NCI-H146 treated with DMSO at 0.1 percent for 48 hours (cell line): ENCODE results near the gene LIPT1.
"Not testable (repeated sequence)": the region's sequence is repeated elsewhere in the genome, so short reads cannot be mapped to it uniquely, and the experiment has no call there.

Experiments used
- DNase-seq: peaks from one replicate; lab custom pipeline; 2025; ENCODE audit not compliant: unreplicated experiment; lab: John Stamatoyannopoulos, UW

LIPT1 gene

DNA sequence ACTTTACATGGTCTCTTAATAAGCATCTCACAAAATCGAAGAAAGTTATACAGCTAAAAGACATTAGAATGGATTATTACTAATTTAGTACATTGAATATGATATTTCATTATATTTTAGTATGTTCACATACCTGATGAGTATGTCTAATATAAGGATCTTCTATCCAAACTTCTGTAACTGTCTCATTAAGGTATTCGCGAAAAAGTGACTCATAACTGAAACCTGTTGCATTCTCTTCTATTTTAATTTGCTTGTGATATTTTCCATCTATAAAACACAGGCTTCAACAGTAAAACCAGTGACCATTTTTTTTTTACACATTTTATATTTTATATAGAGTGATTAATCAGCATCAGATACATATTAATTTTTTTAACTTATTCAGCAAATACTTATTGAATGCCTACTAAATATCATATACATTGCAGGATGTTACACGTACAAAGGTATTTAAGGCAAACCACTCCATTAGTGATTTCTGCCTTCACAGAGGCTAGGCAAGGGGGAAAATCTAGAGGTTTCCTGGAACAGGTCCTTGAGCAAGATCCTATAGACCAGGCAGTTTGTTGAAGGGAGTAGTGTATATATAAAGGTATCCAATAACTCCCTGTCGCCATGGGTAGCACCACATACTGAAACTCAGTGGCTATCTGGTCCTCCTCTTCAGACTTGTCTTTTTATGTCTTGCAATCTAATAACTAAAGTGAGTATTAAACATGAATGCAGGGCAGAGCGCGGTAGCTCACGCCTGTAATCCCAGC lies 16.8 kb downstream of the LIPT1 start:
- DNase-seq: no peak

- peak; percentile 94 for DNase-seq
These were observed 26.2 kb downstream of the LIPT1 start, which contains the start of the genes MITD1 and MRPL30 for GRCh38 chr2:99180755-99181623. MITD1 (minus strand) TSS chr2:99181058; CDS start chr2:99180981, 77 bp downstream. MRPL30 (plus strand) TSS chr2:99181184; CDS start chr2:99186204, 5,020 bp downstream.

DNA sequence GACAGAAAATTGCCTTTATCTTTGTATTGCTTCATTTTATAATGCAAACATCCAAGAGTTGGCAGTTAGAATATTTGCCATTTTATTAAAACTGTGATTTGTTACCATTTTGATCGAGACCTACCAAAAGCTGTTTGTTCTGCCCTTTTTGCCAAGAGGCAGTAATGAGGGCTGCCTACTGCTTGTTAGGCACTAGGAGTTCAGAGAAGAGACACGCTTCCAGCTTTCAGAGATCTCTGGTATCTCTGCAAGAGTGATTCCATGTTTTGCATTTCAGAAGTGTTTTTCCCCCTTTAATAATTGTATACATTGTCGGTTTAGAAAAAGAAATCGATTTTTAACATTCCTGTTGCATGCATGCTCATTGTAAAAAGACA lies 26.8 kb downstream of the LIPT1 start:
- DNase-seq: peak; percentile 3

- no peak for DNase-seq
These were observed 28.3 kb downstream of the LIPT1 start for GRCh38 chr2:99183025-99183424.

DNA sequence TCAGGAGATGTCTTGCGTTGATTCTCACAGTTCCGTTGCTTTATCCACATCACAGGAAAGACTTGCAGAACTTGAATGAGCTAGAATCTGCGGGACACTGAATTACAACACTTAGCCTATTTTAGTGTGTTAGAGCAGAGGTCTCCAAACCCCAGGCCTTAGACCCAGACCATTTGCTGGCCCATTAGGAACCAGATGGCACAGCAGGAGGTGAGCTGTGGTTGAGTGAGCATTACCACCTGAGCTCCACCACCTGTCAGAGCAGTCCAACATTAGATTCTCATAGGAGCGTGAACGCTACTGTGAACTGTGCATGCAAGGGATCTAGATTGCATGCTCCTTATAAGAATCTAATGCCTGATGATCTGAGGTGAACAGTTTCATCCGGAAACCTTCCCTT lies 30.0 kb downstream of the LIPT1 start:
- peak; percentile 11 for DNase-seq

GRCh38 chr2:99187011-99187410 lies 32.2 kb downstream of the LIPT1 start:
- DNase-seq: no peak

- DNase-seq: no peak
These were observed 33.6 kb downstream of the LIPT1 start for GRCh38 chr2:99188357-99188756.

DNA sequence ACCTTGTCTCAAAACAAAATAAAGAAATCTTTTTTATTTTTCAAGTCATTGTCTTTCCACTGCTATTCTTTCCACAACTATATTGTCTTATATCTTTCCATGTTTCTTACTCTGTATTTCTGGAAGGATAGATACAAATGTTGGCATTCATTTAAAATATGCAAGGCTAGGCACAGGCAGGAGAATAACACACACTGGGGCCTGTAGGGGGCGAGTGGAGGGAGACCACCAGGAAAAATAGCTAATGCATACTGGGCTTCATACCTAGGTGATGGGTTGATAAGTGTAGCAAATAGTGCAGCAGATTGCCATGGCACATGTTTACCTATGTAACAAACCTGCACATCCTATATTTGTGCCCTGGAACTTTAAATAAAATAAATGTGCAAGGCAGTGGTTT lies 35.8 kb downstream of the LIPT1 start:
- DNase-seq: no peak

- not testable (repeated sequence) for DNase-seq
These were observed 37.6 kb downstream of the LIPT1 start for GRCh38 chr2:99192364-99192763.

DNA sequence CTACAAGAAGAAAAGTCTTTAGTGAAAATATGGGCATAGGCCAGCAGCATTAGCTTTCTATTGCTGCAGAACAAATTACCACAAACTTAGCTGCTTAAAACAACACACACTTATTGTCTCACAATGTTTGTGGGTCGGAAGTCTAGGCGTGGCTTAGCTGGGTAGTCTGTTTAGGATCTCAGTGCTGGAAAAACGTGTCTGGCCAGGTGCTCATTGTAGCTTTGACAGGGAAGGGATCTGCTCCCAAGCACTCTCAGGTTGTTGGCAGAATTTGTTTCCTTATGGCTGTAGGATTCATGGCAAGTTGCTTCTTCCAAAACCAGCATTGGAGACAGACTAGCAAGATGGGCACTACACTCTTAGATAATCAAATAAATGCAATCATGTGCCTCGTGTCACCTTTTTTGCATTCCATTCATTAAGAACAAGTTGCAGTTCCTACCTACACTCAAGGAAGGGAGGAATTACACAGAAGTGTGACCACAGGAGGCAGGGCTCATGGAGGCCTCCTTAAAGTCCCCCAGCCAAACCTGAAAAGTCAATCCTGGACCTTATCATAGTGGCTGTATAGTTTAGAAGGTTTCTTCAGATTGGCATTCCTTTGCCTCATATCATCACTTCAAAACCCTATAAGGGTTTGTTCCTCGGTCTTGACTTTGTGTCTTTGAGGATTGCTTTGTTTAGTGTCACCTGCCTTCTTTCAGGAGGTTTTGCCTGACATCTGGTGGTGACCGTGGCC lies 43.5 kb downstream of the LIPT1 start:
- DNase-seq: no peak

- no peak for DNase-seq
These were observed 45.5 kb downstream of the LIPT1 start for GRCh38 chr2:99200076-99200800.

- no peak for DNase-seq
These were observed 47.4 kb downstream of the LIPT1 start for GRCh38 chr2:99201959-99202678.

DNA sequence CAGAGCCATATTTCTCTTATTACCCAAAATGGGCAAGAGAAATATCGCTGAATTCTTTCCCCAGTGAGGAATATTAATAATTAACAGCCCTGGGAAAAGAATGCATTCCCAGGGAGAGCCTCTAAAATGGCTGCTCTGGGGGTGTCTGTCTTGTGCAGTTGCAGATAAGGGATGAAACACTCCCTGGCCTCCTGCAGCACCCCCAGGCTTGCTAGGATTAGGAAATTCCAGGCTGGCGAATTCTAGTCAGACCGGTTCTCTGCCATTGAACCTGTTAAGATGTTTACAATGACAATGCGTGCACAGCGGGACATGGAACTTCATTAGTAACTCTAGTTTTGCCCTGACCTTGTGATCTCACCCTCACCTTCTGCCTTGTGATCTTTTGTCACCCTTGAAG lies 50.7 kb downstream of the LIPT1 start:
- DNase-seq: no peak
